ENCODE measurements around the gene DNAJB14.
"Not testable (repeated sequence)": the region's sequence is repeated elsewhere in the genome, so short reads cannot be mapped to it uniquely, and the experiment has no call there.

The DNAJB14 gene

DNA sequence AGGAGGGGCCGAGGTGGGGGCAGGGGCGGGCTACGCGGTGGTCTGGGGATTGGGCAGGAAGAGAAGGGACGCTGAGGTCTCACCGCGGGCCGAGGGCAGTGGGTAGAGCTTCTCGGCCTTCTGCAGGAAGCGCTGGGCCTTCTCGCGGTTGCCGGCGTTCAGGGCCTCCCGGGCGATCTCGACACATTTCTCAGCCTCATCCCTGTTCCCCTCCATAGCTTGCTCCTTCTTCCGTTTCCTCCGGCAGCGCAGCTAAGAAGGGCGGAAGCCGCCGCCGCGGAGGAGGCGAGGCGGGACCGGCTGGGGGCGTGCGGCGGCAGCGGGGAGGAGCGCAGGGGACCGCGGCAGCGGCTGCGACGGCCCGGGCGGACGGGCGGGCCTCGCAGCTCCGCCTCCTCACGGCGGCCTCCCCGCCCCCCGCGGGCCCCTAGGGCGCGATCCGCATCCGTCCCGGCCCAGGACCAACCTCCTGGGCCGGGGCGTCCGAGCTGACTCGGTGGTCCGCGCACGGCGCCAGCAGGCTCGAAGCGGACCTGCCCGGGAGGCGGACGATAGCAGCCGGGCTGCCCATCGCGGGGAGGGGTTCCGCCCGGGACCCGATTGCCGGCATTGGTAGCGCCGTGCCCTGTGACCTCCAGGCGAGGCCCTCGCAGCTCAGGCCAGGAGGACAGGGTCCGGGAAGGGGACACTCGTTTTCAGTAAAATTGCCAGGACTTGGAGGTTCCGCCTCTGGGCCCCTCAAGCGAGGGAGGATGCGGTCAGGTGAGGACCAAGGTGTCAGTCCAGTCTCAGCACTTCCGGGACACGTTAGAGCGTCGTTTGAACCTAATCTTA is at the start of gene DNAJB14:
Gene DNAJB14, minus strand, starts transcription at position 263 of the 834 bp plus-strand sequence. Its CDS starts 47 bp downstream, at position 216.
- peak; percentile 5 for DNase-seq

DNA sequence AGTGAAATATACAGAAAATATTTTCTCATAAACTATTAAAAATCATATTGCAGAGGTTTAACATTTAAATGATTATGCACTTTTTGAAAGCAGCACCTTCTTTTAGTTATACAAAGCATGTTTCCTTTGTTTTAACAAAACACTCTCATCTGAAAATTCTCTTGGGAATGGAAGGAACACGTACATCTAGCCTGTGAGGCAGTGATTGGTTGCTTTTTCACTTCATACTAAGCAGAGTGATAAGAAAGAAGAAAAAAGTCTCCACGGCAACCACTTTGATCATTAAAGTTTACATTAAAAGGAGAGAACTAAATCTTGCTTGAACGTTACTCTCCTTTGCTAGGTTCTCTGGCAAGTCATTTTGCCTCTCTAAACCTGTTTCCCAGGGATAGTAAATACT is 45.3 kb upstream of the DNAJB14 start:
- no peak for DNase-seq

DNA sequence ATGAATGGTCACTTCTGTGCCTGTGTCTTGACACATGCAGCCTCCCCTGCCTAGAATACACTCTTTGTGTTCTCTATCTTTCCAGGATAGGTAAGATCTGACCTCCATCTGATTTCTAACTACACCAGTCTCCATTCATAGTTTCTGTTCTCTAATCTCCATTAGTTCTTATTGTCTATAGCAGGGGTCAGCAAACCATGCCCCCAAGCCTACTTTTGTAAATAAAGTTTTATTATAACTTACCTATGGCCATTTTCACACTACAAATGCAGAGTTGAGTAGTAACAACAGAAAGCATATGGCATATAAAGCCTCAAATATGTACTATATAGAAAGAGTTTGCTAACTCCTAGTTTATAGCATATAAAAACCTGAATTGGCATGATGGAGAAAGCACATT is 41.3 kb upstream of the DNAJB14 start:
- no peak for DNase-seq

DNA sequence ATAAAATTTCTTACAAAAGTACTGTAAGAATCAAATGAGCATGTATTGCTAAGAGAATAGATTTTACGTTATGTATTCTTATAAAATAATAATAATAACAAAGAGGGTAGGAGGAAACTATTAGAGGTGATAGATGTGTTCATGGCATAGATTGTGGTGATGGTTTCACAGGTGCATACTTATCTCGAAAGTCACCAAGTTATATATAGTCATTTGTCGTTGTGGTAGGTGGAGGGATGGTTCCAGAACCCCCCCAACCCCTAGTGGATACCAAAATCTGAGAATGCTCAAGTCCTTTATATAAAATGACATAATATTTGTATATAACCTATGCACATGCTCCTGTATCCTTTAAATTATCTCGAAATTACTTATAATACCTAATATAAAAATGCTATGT is 40.4 kb upstream of the DNAJB14 start:
- DNase-seq: no peak

DNA sequence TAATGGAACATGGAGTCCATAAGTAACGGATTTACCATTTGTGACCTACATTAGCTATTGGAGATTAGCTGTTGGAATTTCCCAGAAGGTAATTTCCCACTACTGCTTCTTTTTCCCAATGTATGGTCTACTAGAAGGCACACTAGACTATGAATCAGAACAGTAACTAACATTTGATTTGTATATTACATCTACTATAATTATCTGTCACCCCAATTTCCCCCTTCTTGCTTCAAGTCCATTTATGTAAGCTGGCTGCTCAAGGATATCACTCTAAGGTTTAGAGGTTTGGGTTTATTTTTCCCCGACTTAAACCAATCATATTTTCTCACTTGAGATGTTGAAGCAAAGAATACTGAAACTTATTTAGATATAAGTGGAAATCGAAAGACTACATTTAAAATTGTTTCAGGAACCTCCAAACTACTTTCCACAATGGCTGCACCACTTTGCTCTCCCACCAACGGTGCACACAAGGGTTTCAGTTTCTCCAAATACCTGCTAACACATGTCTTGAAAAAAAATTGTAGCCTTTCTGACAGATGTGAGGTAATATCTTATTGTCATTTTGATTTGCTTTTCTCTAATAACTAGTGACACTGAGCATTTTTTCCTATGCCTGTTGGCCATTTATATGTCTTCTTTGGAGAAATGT is 37.0 kb upstream of the DNAJB14 start:
- no peak for DNase-seq

DNA sequence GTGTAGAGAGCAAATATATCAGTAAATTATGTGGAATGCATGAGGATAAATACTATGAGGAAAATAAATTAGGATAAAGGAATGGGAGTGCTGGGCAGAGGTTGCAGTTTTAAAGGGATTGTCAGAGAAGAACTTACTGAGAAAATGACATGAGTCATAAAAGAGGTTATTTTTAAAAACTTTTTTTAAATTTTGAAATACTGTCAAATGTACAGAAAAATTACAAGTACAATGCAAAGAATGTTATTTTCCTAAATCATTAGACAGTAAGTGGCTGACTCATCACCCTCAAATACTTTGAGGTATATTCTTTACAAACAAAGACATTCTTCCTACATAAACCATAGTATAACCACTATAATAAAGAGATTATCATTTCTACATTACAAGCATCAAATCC is 33.5 kb upstream of the DNAJB14 start:
- DNase-seq: no peak

DNA sequence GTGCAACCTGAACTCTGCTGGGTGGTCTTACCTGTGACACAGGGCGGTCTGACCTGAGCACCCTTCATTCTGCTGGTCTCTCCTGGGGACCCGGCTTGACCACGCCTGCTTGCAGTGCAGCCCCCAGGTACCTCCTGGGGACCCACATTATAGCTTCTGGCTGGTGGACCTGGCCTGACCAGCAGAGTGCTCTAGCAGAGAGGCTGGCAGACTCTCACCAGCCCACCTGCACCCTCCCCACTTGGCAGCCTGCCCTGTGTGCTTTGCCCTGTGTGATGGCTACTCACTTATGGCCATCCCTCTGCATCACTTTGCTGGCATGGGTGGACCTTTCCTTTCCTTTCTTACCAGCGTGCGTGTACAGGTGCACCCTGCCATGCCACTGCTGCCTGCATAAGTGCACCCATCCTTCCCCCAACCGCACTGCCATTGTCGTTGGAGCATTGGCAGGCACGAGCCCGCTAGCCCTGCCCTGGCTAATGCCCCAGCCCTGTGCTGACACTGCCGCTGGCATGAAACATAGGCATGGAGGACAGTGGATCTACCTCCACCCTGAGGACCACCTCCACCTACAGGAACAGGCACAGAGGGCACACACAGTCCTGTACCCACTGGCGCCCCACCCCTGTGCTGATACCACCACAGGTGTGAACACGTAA is 25.2 kb upstream of the DNAJB14 start:
- DNase-seq: no peak

DNA sequence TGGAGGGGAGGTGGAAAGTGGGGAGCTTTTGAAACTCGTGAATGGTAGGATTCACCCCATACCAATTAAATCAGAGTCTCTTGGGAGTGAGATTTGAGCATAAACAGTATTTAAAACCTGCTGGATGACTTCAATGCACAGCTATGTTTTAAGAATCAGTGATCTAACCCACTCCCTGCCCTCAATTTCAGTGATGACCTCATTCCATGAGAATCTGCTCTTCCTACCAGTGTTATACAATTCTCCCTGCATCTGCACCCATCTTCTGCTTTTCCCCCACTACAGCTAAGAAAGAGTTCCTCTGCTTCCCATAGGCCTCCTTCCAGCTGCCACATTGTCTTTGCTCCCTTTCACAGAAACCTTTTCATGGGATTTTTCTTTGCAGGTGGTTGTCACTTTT is 21.9 kb upstream of the DNAJB14 start:
- DNase-seq: no peak

DNA sequence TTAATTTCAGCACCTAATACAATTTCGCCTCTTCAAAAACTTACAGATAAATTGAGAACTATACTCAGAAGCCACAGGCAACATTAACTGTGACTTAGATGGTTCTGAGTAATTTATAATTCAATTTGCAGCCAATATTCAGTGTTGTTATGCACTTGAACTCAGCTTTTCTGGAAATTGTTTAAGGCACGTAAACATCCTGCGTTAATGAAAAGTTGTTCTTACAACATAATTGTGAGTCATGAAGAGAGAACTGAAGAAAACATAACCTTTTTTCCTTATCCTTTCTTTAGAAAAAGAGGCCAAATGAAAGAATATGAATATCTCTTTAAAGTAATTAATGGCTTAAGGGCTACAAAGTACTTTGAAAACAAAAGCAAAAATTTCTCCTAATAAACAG is 20.3 kb upstream of the DNAJB14 start:
- no peak for DNase-seq

DNA sequence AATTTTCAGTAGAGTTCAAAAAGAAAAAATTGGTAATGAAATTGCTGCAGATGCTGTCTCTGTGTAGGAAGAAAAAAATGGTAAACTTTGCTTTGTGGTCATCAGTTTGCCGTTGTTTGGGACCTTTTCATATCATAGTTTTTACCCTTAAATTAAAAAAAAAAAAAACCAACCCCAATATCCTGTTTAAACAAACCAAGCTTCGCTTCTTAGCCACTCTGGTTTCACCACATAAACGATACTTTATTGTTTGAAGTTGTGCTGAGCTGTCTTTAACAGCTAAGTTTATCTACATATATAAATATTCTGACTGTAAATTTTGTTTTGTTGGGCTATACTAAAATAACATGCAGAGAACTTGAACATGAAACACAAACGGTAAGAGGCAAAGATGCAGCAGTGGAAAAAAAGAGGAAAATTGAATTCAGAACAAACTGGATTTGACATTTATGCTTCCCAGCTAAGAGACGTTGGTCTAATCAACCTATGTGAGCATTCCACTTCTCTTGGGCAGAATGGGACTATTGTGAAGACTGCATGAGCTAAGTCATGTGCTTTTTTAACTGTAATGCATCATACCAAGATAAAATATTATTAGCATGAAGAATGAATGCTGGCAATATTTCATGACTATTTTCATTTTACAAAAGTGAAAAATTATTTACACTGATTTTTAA is 19.4 kb upstream of the DNAJB14 start:
- DNase-seq: no peak

DNA sequence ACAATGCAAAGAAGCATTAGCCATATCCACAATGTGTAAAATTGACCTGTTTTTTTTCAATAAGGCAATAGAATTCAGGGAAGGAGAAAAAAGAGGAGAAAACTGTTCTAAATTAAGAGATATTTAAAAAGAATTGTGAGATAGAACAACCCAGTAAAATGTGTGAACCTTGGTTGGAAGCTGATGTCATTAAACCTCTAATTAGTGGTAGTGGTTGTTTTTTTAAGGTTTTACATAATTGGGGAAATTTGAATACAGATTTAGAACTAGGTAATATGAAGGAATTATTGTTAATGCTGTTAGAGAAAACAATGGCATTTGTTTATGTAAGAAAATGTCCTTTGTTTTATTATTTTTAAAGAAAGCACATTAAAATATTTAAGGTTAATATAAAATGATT is 18.8 kb upstream of the DNAJB14 start:
- DNase-seq: no peak

DNA sequence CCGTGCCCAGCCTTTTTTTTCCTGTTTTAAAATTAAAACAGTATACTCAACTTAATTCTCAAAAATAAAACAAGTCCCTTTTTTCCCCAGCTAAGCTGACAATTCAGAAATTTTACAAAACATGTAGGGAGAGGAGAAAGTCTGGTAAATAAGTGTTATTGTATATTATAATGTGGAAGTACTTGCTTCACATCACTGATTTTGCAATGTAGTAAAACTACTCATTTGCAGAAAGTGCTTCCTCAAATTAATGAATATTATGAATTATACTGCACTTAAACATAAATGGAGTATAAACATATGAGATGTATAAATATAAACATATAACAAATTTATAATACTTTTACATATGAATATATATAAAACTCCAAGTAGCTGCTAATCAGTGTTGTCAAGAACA is 15.3 kb upstream of the DNAJB14 start:
- no peak for DNase-seq

DNA sequence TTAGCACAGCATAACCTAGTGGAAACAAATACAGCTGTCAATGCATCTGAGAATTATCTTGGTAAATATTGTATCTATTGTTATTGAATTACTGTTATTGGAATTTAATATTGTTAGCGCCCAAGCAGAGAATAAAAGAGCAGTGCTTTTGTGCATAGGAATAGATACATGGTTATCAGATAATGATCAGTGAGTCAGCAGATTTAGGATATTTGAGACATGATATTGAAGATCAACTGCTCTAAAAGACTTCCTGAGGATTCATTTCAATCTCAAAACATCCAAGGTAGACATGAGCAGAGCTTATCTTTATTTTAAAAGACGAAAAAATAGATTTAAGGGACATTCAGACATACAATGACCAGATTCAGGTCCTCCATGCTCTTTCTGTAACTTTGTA is 14.2 kb upstream of the DNAJB14 start:
- no peak for DNase-seq

DNA sequence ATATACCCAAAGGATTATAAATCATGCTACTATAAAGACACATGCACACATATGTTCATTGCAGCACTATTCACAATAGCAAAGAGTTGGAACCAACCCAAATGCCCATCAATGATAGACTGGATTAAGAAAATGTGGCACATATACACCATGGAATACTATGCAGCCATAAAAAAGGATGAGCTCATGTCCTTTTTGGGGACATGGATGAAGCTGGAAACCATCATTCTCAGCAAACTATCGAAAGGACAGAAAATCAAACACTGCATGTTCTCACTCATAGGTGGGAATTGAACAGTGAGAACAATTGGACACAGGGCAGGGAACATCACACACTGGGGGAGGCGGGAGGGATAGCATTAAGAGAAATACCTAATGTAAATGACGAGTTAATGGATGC is 11.8 kb upstream of the DNAJB14 start:
- DNase-seq: not testable (repeated sequence)

DNA sequence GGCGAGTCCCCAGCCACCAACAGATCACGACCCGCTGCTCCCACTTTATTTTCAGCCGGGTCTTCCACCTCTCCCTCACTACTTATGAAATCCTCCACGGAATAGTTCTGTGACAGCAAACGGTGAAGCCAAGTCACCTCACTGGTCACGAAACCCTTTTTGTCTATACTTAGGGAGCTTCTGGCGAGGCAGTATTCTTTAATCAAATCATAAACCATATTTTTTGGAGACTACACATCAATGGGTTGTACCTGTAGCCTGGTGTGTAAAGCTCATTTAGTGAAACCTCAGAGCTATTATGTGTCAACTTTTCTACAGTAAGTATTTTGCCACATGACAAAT is 4.5 kb upstream of the DNAJB14 start:
- no peak for DNase-seq

DNA sequence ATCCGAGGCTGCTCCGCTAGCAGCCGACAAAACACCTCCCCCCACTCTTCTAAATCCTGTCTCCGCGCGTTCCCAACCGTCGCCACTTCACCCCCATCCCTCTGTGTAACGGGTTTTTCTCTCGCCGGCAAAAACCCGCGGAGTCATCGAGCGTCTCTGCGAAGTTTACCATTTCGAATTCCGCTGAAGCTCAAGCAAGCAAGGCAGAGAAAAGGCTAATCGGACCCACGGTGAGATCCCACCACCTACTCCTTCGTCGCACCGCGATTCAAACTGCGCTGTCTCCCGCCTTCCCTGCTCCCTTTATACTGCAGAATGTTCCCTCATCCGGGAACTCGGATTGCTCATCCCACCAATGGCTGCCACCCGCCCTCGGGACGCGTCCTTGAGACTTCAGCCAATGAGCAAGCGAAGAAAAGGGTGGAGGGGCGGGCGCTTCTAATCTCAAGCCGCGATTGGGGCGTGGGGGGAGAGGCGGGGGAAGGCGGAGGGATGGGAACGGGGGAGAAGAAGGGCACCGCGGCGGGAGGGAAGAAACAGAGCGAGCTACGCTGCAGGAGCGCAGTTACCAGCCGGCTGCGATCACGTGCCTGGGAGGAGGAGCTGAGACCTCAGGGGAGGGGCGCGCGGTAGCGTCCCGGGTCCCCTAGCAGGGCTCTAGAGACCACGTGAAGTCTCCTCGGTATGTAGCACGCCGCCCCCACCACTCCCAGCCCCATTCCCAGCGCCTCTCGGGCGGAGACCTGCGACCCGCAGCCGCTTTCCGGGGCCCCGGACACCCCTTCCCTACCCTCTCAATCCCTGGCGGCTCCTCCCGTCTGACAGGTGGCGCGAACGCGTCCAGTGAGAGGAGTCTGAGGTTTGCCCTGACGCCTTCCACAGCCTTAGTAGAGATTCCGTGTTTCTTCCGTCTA is 3.8 kb upstream of the DNAJB14 start, which contains the start of gene H2AZ1:
Gene H2AZ1, minus strand, starts transcription at position 277 of the 914 bp plus-strand sequence. Its CDS starts 105 bp downstream, at position 172.
- peak; percentile 73 for DNase-seq

DNA sequence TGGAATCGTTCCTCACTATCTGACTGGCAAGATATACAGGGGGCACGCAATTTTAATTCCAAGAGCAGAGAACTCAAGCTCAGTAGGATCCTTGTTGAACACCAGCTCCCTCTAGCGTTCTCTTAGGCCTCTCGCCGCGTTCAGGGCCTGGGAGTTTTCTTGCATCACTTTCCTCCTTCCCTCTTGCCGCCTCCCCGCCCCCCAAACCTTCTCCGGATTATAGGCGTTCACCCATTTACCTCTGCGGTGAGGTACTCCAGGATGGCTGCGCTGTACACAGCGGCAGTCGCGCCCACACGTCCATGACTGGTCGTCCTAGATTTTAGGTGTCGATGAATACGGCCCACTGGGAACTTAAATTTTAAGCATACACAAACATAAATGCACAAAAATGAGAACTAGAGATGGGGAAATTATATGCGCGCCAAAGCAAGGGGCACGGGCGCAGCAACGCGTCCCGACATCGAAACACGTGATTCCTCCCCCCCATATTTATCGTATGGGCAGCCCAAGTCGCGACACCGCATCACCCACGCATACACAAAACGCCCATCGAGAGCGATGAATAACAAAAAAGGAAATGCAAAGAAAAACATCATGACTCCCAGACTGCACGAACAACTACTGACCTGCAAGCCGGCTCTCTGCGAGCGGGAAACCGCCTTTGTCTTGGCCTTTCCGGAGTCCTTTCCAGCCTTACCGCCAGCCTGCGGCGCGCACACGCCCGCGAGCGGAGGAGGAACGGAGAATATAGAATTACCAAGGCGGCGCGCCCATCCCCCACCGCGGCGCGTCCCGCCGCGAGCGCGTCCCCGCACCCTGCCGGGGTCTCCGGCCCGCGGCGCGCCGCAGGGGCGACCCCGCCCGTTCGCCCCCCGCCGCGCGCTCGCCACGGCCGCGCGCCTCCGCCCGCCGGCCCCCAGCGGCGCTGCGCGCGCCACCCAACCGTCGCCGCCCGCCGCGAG is 2.9 kb upstream of the DNAJB14 start:
- peak; percentile 2 for DNase-seq

DNA sequence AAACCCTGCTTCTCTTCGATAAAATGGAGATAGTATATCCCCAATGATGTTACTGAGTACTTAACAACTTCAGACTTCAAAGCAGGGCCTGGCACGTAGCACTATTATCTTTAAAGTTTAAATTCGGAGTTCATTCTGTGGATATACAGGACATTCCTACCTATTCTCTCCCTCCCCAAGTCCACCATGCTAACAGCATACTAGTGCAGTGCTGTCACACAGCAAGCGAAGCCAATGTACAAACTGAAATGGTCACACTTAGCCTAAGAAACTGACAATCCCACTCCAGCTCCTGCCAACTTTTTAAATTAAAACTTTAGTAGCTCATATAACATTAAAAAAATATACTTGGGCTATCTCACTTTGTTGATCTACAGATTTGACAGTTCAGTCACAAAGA is 1.2 kb upstream of the DNAJB14 start:
- no peak for DNase-seq

DNA sequence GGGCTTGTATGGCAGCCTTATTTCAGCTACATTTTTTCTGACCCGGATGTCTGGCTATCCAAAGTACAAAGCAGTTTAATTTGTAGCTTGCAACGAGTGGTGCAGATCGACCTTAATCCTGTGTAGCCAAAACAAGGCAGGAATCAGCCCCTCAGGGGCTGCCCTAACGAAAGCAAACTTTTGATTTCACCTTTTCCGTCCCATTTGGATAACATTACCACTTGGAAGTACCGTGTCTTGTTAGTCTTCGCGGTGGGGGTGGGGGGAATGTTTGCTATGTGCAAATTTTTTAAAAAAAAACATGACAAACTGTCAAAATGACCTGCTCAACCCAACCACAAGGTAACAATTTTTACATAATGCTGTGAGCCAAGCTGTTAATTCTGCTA is 766 bp upstream of the DNAJB14 start:
- DNase-seq: no peak

DNA sequence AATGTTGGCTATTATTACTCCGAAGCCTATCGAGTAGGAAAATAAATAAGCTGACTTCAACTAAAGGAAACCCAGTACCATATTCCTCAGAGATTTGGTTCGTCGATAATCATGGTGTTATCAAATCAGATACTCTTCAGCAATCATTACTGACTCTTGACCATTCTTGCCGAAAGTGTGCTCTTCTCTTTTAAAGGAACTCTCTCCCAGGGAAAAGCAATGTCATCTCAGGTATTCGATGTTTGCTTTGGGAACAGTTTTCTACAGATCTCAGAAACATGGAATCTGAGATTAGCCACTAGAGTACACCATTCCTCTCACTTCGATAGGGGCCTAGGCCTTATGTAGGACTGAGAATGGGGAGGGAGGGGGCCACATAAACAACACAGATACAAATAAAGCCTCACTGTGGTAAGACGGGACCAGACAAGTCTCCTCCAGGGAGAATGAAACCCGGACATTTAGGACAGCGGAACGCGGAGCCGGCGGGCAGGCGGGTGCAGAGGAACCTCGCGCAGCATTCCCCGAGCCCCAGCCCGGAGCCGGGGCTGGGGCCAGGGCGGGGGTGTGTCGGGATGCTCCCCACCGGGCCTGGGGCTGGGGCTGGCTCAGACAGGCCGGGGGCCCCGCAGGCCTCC is 581 bp downstream of the DNAJB14 start:
- DNase-seq: no peak
